Measurements from ENCODE around the gene SUFU. TPM values are rescaled to one million over a fixed set of nuclear protein-coding genes. Genes with fewer than 3 reads are reported as not detected.
A peak's percentile ranks its signal among the peaks of the same experiment; 100 is the strongest.

Gene SUFU
- total and polyA plus RNA-seq, 2 of the 8 experiments (the other 6 are each of a cell fraction or from before 2014, with no cell fraction given): 7.0 to 10.8 TPM

DNA sequence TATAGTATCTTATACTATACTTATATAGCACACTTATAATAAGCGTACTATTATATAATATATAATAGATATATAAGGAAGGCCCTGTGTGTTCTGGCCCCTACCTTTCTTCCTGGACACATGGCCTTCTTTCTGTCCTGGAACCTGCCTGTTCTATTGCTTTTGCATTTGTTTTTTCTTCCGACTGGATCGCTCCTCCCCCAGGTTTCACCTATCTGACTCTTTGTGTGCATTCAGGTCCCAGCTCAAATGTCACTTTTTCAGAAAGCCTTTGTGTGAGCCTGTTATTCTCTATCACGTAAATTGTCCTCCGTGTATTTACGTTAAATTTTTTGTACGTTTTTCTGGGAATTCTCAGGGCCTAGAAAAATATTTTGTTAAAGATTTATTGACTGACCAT lies 137.6 kb downstream of the SUFU start:
- H3K23ac ChIP-seq (ENCODE audit: insufficient read length): no peak overlapping the region
- H2BK20ac ChIP-seq (ENCODE audit: low read length): no peak overlapping the region
- H3K9ac ChIP-seq (replicated peaks in 1 of 4; ENCODE audit: extremely low read depth in 1 of 4, low read depth in 3 of 4, low read length in 3 of 4): no peak overlapping the region; a peak in 2 of 7 replicates
- H3K27ac ChIP-seq (ENCODE audit: low read depth, low read length): no peak overlapping the region
- 45% methylated on average over 7 of the region's 7 CpGs; no CpG with 5 or more reads in 1 of the 2 experiments for WGBS, 2 experiments (ENCODE audit: extremely low coverage in 1 of 2, insufficient coverage in 1 of 2, insufficient read length in 1 of 2, insufficient replicate concordance in 2 of 2, low coverage in 1 of 2, low lambda C conversion rate in 2 of 2, missing lambda C conversion rate in 1 of 2)
- no peaks in the 10 kb centered on the region for H3K27me3 ChIP-seq (replicated peaks in 1 of 4; ENCODE audit: control insufficient read depth in 3 of 4, extremely low read depth in 1 of 4, insufficient read depth in 3 of 4, low read length in 3 of 4)
- H3K23me2 ChIP-seq (ENCODE audit: low read depth, low read length): peaks cover 27% of the 10 kb centered on the region; the same call in 1 of the 2 replicates
- peaks cover 4% of the 10 kb centered on the region in 2 experiments for H4K20me1 ChIP-seq (replicated peaks in 1 of 2; ENCODE audit: control insufficient read depth in 1 of 2, insufficient read depth in 2 of 2, low read length in 2 of 2)
- H3K4me2 ChIP-seq (ENCODE audit: insufficient read depth in 1 of 2, low read depth in 2 of 2, low read length in 2 of 2): peak overlapping the region; percentile 70 to 81
- H4K8ac ChIP-seq (ENCODE audit: extremely low read depth, insufficient read depth, low read length): no peak overlapping the region
- H2BK120ac ChIP-seq (replicated peaks; ENCODE audit: low read depth, low read length): no peak overlapping the region
- no peaks in the 10 kb centered on the region for H3K9me3 ChIP-seq (ENCODE audit: insufficient read depth in 2 of 2, low read depth in 1 of 2, low read length in 1 of 2)
- H3K4ac ChIP-seq (replicated peaks; ENCODE audit: insufficient read length, low read depth, low read length): no peak overlapping the region
- H4K91ac ChIP-seq (replicated peaks; ENCODE audit: insufficient read length, low read length): no peak overlapping the region
- H2BK15ac ChIP-seq (ENCODE audit: low read length): peak overlapping the region; percentile 25; the same call in 1 of the 2 replicates
- H2BK12ac ChIP-seq (ENCODE audit: low read depth, low read length): no peak overlapping the region
- H3K4me1 ChIP-seq (replicated peaks in 1 of 4; ENCODE audit: control insufficient read depth in 3 of 4, insufficient read depth in 4 of 4, low read length in 3 of 4): peaks cover under 1 to 9% (median 7%) of the 10 kb centered on the region in 4 experiments; a peak in 6 of 7 replicates
- no peak overlapping the region for H2AFZ ChIP-seq (ENCODE audit: low read length)
- H4K5ac ChIP-seq (ENCODE audit: insufficient read length, low read depth, low read length): no peak overlapping the region
- peak overlapping the region; percentile 40 to 81 (median 63) for H3K4me3 ChIP-seq (ENCODE audit: extremely low read depth in 1 of 4, insufficient read depth in 2 of 4, low read depth in 3 of 4, low read length in 4 of 4)
- H3K36me3 ChIP-seq (ENCODE audit: control insufficient read depth in 2 of 4, insufficient read depth in 4 of 4, low read length in 3 of 4): no peaks in the 10 kb centered on the region
- peaks cover 0 to 15% of the 10 kb centered on the region in 2 experiments; a peak in 2 of 4 replicates for H3K79me2 ChIP-seq (ENCODE audit: control insufficient read depth in 1 of 2, insufficient read depth in 2 of 2, low read length in 2 of 2)
- H2AK5ac ChIP-seq (ENCODE audit: low read depth, low read length): no peak overlapping the region
- no peak overlapping the region for H2BK5ac ChIP-seq (ENCODE audit: low read depth, low read length)
- ChIA-PET CTCF (ENCODE audit: partially characterized antibody) (interaction anchor here (1.1 to 1.2 kb wide), 2 partner anchors 9 to 26 kb away, joined by 3 to 4 read pairs; no protein-coding TSS in a partner anchor), POLR2A (ENCODE audit: partially characterized antibody) (interaction anchor here (0.9 to 5.6 kb wide), 6 partner anchors 9 to 73 kb away, joined by 3 to 51 read pairs (median 8); partner anchors contain the start of genes ARL3 and SFXN2)
- H3K18ac ChIP-seq (ENCODE audit: extremely low read depth, low read length): no peak overlapping the region
- H3K79me1 ChIP-seq (ENCODE audit: low read depth, low read length): peaks cover 2% of the 10 kb centered on the region; the same call in 1 of the 2 replicates
- DNase-seq (ENCODE audit: low read depth in 1 of 2, low spot score in 2 of 2) (no peak), FAIRE-seq (no peak)
- H3K56ac ChIP-seq (replicated peaks; ENCODE audit: insufficient read length, low read depth, low read length): no peak overlapping the region
- no peak overlapping the region for H3K14ac ChIP-seq (ENCODE audit: insufficient read length)
- TF ChIP-seq HDAC2 (IDR thresholded peaks at IDR 0.05; ENCODE audit: borderline replicate concordance in 1 of 2, low read depth in 2 of 2, low read length in 2 of 2) (no peak), YY1 (IDR thresholded peaks at IDR 0.05; ENCODE audit: low read depth, low read length) (no peak), POLR2A (IDR thresholded peaks at IDR 0.05; ENCODE audit: control extremely low read depth in 1 of 2, low read depth in 2 of 2, low read length in 2 of 2) (no peak), CHD1 (IDR thresholded peaks at IDR 0.05; ENCODE audit: low read depth, low read length) (no peak), SP2 (IDR thresholded peaks at IDR 0.05; ENCODE audit: low read length) (no peak), ASH2L (IDR thresholded peaks at IDR 0.05; ENCODE audit: low read length) (no peak), SIRT6 (IDR thresholded peaks at IDR 0.05; ENCODE audit: low read length) (no peak), TEAD4 (IDR thresholded peaks at IDR 0.05; ENCODE audit: low read depth, low read length) (no peak)
- TF ChIP-seq, protein P1, sequence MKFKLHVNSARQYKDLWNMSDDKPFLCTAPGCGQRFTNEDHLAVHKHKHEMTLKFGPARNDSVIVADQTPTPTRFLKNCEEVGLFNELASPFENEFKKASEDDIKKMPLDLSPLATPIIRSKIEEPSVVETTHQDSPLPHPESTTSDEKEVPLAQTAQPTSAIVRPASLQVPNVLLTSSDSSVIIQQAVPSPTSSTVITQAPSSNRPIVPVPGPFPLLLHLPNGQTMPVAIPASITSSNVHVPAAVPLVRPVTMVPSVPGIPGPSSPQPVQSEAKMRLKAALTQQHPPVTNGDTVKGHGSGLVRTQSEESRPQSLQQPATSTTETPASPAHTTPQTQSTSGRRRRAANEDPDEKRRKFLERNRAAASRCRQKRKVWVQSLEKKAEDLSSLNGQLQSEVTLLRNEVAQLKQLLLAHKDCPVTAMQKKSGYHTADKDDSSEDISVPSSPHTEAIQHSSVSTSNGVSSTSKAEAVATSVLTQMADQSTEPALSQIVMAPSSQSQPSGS (IDR thresholded peaks at IDR 0.05; ENCODE audit: low read length): no peak
- TF ChIP-seq, protein P2, sequence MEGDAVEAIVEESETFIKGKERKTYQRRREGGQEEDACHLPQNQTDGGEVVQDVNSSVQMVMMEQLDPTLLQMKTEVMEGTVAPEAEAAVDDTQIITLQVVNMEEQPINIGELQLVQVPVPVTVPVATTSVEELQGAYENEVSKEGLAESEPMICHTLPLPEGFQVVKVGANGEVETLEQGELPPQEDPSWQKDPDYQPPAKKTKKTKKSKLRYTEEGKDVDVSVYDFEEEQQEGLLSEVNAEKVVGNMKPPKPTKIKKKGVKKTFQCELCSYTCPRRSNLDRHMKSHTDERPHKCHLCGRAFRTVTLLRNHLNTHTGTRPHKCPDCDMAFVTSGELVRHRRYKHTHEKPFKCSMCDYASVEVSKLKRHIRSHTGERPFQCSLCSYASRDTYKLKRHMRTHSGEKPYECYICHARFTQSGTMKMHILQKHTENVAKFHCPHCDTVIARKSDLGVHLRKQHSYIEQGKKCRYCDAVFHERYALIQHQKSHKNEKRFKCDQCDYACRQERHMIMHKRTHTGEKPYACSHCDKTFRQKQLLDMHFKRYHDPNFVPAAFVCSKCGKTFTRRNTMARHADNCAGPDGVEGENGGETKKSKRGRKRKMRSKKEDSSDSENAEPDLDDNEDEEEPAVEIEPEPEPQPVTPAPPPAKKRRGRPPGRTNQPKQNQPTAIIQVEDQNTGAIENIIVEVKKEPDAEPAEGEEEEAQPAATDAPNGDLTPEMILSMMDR (IDR thresholded peaks at IDR 0.05; ENCODE audit: control extremely low read depth in 1 of 3, insufficient read depth in 1 of 3, low read depth in 1 of 3, low read length in 3 of 3): no peak

Data from H1 (cell line).